Tibial nerve (tissue), 4 donors: ENCODE results near the gene RIPOR3. TPM values are rescaled to one million over a fixed set of nuclear protein-coding genes. Genes with fewer than 3 reads are reported as not detected.

ENCODE experiments used
- DNase-seq, 2 donors: peaks; one replicate each; pipeline ENCODE4 v3.0.0-alpha.2; 2019; ENCODE audit warnings: low spot score in 2 of 2
- H3K27ac ChIP-seq, 4 donors: fragments of 200-600 bp; sonication (generic) in 3 of 4; one replicate each; pipeline ENCODE4 v1.5.1; 2017 to 2019; ENCODE audit warnings: mild to moderate bottlenecking in 1 of 4
- H3K27me3 ChIP-seq, 2 donors: fragments of 200-600 bp; sonication (generic) in 1 of 2; one replicate each; pipeline versions ENCODE4 v1.5.1 to v1.6.0; 2017 to 2019
- H3K36me3 ChIP-seq, 3 donors: fragments of 200-600 bp; sonication (generic); one replicate each; pipeline ENCODE4 v1.5.1; 2018 to 2019
- H3K4me1 ChIP-seq, 4 donors: fragments of 200-600 bp; sonication (generic) in 3 of 4; one replicate each; pipeline ENCODE4 v1.5.1; 2017 to 2019
- H3K4me3 ChIP-seq, 4 donors: fragments of 200-600 bp; sonication (generic) in 3 of 4; one replicate each; pipeline ENCODE4 v1.5.1; 2017 to 2019; ENCODE audit warnings: mild to moderate bottlenecking in 1 of 4, moderate library complexity in 1 of 4
- H3K9me3 ChIP-seq, 4 donors: fragments of 200-600 bp; sonication (generic) in 3 of 4; one replicate each; pipeline ENCODE4 v1.5.1; 2017 to 2019
- CTCF ChIP-seq, 5 experiments: fragments of 200-600 bp in 3 of 5; fragments of 450-650 bp in 2 of 5; sonication (generic) in 3 of 5; IDR thresholded peaks; one replicate each; pipeline ENCODE4 v1.5.1; 2016 to 2019; ENCODE audit warnings: antibody characterized with exemption in 5 of 5, mild to moderate bottlenecking in 3 of 5, moderate library complexity in 2 of 5
- EP300 ChIP-seq, 2 donors: sonication (generic); formaldehyde crosslinking; IDR thresholded peaks; one replicate each; pipeline ENCODE4 v1.6.1; 2017; ENCODE audit warnings: antibody characterized with exemption in 2 of 2, mild to moderate bottlenecking in 1 of 2
- POLR2A ChIP-seq, 2 donors: fragments of 450-650 bp; IDR thresholded peaks; one replicate each; pipeline ENCODE4 v1.6.1; 2017; ENCODE audit warnings: antibody characterized with exemption in 2 of 2, mild to moderate bottlenecking in 2 of 2, moderate library complexity in 2 of 2
- WGBS, 2 donors: methylation state at CpG; one replicate each; pipeline ENCODE4 v1.1.5; 2018; 5-methylcytosine and 5-hydroxymethylcytosine counted together
- total RNA-seq, 4 donors: library from RNA; depleted of rRNA; stranded (reverse); fragments of >200 nt; gene quantifications; one replicate each; pipeline ENCODE4 v1.1.0, GENCODE V29; 2016

Gene RIPOR3
- total RNA-seq, 4 donors from 2014 or later, result 24.5 to 73.0 (median 35.5) TPM

- H3K36me3 ChIP-seq, result no peaks in the 10 kb centered on the region
- H3K9me3 ChIP-seq, result no peaks in the 10 kb centered on the region
- WGBS, 2 donors, result 48 to 49% methylated on average over 7 of the region's 7 CpGs
- peaks cover 0 to 14% (median 2%) of the 10 kb centered on the region in 4 donors for H3K4me1 ChIP-seq
- TF ChIP-seq POLR2A (IDR thresholded peaks at IDR 0.05) (no peak), CTCF (IDR thresholded peaks at IDR 0.05) (peak in 3 of 5 experiments; percentile 18 to 48 (median 25)), EP300 (IDR thresholded peaks at IDR 0.05) (no peak)
- H3K4me3 ChIP-seq, result no peak overlapping the region
- DNase-seq, result peak in 1 of 2 donors; percentile 48
- H3K27ac ChIP-seq, result peak overlapping the region in 1 of 4 donors; percentile 16
- no peaks in the 10 kb centered on the region for H3K27me3 ChIP-seq
Measured at GRCh38 chr20:50713657-50714101, 22.3 kb upstream of the RIPOR3 start.

DNA sequence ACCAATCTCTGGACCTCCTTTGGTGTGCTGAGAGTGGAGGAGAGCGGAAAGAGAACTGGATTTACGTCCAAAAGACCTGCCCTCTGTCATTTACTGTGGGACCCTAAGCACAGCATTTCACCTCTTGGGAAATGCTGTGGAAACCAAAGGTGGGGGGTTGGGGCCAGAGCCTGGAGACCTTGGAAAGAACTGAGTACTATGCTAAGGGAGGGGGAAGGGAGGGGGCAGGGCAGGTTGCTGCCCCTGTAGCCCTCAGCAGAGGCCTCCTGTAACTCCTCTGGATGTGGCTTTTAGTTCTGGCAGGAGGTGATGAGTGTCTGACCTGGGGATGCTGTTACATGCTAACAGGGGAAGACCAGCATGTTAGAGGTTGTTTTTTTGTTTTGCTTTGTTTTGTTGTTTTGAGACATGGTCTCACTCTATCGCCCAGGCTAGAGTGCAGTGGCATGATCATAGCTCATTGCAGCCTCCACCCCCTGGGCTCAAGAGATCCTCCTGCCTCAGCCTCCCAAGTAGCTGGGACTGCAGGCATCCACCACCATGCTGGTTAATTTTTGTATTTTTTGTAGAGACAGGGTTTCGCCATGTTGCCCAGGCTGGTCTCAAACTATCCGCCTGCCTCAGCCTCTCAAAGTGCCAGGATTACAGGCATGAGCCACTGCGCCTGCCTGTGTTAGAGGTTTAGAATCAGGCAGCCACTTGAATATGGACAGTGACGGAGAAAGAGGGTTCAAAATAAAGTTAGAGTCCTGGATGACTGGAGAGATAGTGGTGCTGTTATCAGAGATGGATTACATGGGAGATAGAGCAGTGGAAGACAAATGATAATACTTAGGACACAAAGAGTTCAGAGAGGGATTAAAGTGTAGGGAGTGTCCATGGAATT is 21.7 kb upstream of the RIPOR3 start:
- H3K9me3 ChIP-seq, result no peaks in the 10 kb centered on the region
- no peaks in the 10 kb centered on the region for H3K27me3 ChIP-seq
- H3K4me3 ChIP-seq, result no peak overlapping the region
- no peak for DNase-seq
- TF ChIP-seq POLR2A (IDR thresholded peaks at IDR 0.05) (no peak), CTCF (IDR thresholded peaks at IDR 0.05) (no peak), EP300 (IDR thresholded peaks at IDR 0.05) (no peak)
- peaks cover 0 to 9% (median 2%) of the 10 kb centered on the region in 4 donors for H3K4me1 ChIP-seq
- H3K27ac ChIP-seq, result peak overlapping the region in 1 of 4 donors; percentile 16
- 90% methylated on average over 7 of the region's 7 CpGs for WGBS, 2 donors
- no peaks in the 10 kb centered on the region for H3K36me3 ChIP-seq

DNA sequence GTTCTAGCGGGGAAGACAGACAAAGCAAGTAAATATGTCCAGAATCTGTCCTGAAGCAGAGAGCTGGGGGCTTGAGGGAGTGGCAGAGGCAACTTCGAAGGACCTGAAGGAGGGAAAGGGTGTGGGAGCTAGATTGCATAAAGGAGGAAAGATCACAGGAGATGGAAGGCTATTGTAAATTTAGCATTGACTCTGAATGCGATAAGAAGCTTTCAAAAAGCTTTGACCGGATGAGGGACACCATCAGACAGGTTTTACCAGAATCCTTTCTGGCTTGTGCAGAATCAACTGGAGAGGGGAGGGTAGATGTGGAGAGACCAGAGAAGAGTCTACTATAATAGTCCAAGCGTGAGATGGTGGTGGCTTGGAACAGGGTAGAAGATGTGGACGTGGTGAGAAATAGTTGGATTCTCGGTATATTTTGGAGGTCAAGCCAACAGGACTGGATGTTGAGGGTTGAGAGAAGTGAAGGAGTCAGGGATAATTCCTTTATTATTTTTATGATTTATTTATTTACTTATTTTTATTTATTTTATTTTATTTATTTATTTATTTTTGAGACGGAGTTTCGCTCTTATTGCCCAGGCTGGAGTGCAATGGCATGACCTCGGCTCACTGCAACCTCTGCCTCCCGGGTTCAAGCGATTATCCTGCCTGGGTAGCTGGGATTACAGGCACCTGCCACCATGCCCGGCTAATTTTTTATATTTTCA is 19.9 kb upstream of the RIPOR3 start:
- no peak for DNase-seq
- Histone ChIP-seq H3K27ac (no peak overlapping the region), H3K27me3 (no peaks in the 10 kb centered on the region), H3K9me3 (no peaks in the 10 kb centered on the region), H3K36me3 (no peaks in the 10 kb centered on the region), H3K4me3 (no peak overlapping the region), H3K4me1 (peaks cover 0 to 5% (median 2%) of the 10 kb centered on the region in 4 donors)
- TF ChIP-seq CTCF (IDR thresholded peaks at IDR 0.05), result no peak
- no peak for TF ChIP-seq EP300 (IDR thresholded peaks at IDR 0.05)
- TF ChIP-seq POLR2A (IDR thresholded peaks at IDR 0.05), result no peak
- 91 to 93% methylated on average over 13 of the region's 13 CpGs for WGBS, 2 donors

- Histone ChIP-seq H3K4me3 (no peak overlapping the region), H3K9me3 (no peaks in the 10 kb centered on the region), H3K27ac (no peak overlapping the region), H3K36me3 (no peaks in the 10 kb centered on the region), H3K27me3 (no peaks in the 10 kb centered on the region), H3K4me1 (peaks cover 0 to 5% (median 2%) of the 10 kb centered on the region in 4 donors)
- no peak for DNase-seq
- WGBS, 2 donors, result 76 to 78% methylated on average over 9 of the region's 9 CpGs
- no peak for TF ChIP-seq EP300 (IDR thresholded peaks at IDR 0.05)
- TF ChIP-seq POLR2A (IDR thresholded peaks at IDR 0.05), result no peak
- no peak for TF ChIP-seq CTCF (IDR thresholded peaks at IDR 0.05)
Measured at GRCh38 chr20:50710492-50711063, 19.2 kb upstream of the RIPOR3 start.
